GM12865 (cell line): ENCODE results near the gene TLCD3B.

ENCODE experiments used
- DNase-seq: peaks from one replicate; pipeline ENCODE4 v3.0.0; 2010; ENCODE audit warnings: low read depth
- H3K4me3 ChIP-seq: 2 replicates; pipeline ENCODE4 v1.5.1; 2011; ENCODE audit warnings: mild to moderate bottlenecking, low read depth, low read length, control low read depth
- CTCF ChIP-seq: IDR thresholded peaks from 2 replicates; pipeline ENCODE4 v1.5.1; 2011; ENCODE audit warnings: low read length, control low read depth, low read depth, inconsistent platforms; ENCODE audit not compliant: insufficient read depth; ENCODE audit errors: missing control alignments

TLCD3B gene

GRCh38 chr16:29995911-29996765, 34.9 kb downstream of the TLCD3B start, which contains the start of gene INO80E:
Gene INO80E (plus strand): TSS chr16:29996241. CDS start chr16:29996311, 70 bp downstream.
- peak within 1 kb of the TSS; percentile 83 for H3K4me3 ChIP-seq
- DNase-seq = peak; percentile 99
- no peak for TF ChIP-seq CTCF

- no peak for TF ChIP-seq CTCF
- peak; percentile 92 for DNase-seq
- H3K4me3 ChIP-seq = peak within 1 kb of the TSS; percentile 83
Observed at GRCh38 chr16:29995324-29995910, 35.7 kb downstream of the TLCD3B start, which contains the start of gene HIRIP3. Gene HIRIP3 (minus strand): TSS chr16:29995617. CDS start chr16:29995605, 12 bp downstream.

- TF ChIP-seq CTCF = no peak
- peak; percentile 31 for DNase-seq
Observed at GRCh38 chr16:29994600-29995323, 36.3 kb downstream of the TLCD3B start.

GRCh38 chr16:29993903-29994599, 37.0 kb downstream of the TLCD3B start:
- DNase-seq = no peak
- no peak overlapping the region for H3K4me3 ChIP-seq
- TF ChIP-seq CTCF = no peak

More at GRCh38 chr16:29994600-29995323, 36.3 kb downstream of the TLCD3B start:
- H3K4me3 ChIP-seq = peak overlapping the region; percentile 83

DNA sequence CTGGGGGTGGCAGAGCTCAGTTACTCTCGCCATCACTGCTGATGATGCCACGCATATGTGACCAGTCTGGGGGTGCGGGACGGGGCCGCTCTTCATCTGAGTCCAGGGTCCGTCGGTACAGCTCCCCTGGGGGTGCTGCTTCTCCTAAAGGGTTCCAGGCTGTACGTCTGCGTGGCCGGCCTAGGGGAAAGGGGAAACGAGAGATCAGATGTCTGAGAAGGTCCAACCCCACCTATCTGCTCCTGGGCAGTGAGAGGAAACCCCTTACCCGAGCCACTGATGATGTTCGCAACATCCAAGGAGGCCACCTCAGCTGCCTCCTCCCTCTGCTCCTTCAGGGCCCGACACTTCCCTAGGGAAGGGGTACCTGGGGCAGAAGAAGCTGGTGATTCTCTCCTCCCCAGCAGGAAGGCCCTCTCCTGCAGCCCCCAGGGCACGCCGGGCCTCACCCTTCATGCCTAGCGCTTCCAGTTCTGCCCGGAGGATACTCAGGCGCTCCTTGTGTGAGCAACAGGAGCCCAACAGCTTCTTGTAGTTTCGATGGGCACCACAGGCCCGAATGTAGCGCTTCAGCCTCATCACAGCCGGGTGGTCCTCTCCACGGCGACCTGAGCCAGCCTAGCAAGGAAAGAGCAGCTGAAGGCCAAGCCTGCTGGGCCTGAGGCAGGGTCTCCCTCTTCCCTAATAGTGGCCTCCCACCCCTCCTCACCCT, 37.7 kb downstream of the TLCD3B start:
- no peak for TF ChIP-seq CTCF
- DNase-seq = no peak
- H3K4me3 ChIP-seq = no peak overlapping the region
